MM.1S (cell line): ENCODE results near the gene TSPAN4.

Experiments
- DNase-seq: peaks from one replicate; pipeline ENCODE4 v3.0.0-alpha.2; 2015
- H2AFZ ChIP-seq: fragments of 300-600 bp; sonication (generic); 2 replicates; pipeline ENCODE4 v1.6.0; 2016; ENCODE audit warnings: antibody characterized with exemption, low read length
- H3F3A ChIP-seq: fragments of 300-600 bp; sonication (generic); 2 replicates; pipeline ENCODE4 v1.6.1; 2016; ENCODE audit warnings: mild to moderate bottlenecking, antibody characterized with exemption, low read length, moderate library complexity, mixed read lengths; ENCODE audit not compliant: insufficient read depth
- H3K27ac ChIP-seq: fragments of 300-600 bp; sonication (generic); 2 replicates; pipeline ENCODE4 v1.5.1; 2016; ENCODE audit warnings: mild to moderate bottlenecking, low read length
- H3K27me3 ChIP-seq: fragments of 300-600 bp; sonication (generic); replicated peaks from 2 replicates; pipeline ENCODE4 v1.6.0; 2016; ENCODE audit warnings: low read length; ENCODE audit not compliant: insufficient read depth
- H3K36me3 ChIP-seq: fragments of 300-600 bp; sonication (generic); replicated peaks from 2 replicates; pipeline ENCODE4 v1.6.1; 2016; ENCODE audit warnings: mild to moderate bottlenecking, low read length, mixed read lengths; ENCODE audit not compliant: insufficient read depth
- H3K4me1 ChIP-seq: fragments of 300-600 bp; sonication (generic); 2 replicates; pipeline ENCODE4 v1.6.1; 2016; ENCODE audit warnings: low read length, mixed read lengths
- H3K4me2 ChIP-seq: fragments of 300-600 bp; sonication (generic); 2 replicates; pipeline ENCODE4 v1.6.0; 2016; ENCODE audit warnings: low read depth, low read length
- H3K4me3 ChIP-seq: fragments of 300-600 bp; sonication (generic); 2 replicates; pipeline ENCODE4 v1.5.1; 2016; ENCODE audit warnings: low read length, mixed read lengths
- H3K79me2 ChIP-seq: fragments of 300-600 bp; sonication (generic); 2 replicates; pipeline ENCODE4 v1.6.1; 2016; ENCODE audit warnings: mixed run types, low read length, mixed read lengths
- H3K9ac ChIP-seq: fragments of 300-600 bp; sonication (generic); 2 replicates; pipeline ENCODE4 v1.6.1; 2016; ENCODE audit warnings: low read length, mixed read lengths
- H3K9me2 ChIP-seq: fragments of 300-600 bp; sonication (generic); replicated peaks from 2 replicates; pipeline ENCODE4 v1.6.1; 2016; ENCODE audit warnings: mild to moderate bottlenecking, low read length, mixed read lengths; ENCODE audit not compliant: insufficient read depth
- H3K9me3 ChIP-seq: fragments of 300-600 bp; sonication (generic); replicated peaks from 2 replicates; pipeline ENCODE4 v1.6.1; 2016; ENCODE audit warnings: mild to moderate bottlenecking, low read length, mixed read lengths; ENCODE audit not compliant: insufficient read depth
- H4K20me1 ChIP-seq: fragments of 300-600 bp; sonication (generic); 2 replicates; pipeline ENCODE4 v1.6.1; 2016; ENCODE audit warnings: mild to moderate bottlenecking, low read length, moderate library complexity, mixed read lengths; ENCODE audit not compliant: insufficient read depth
- EZH2 ChIP-seq: fragments of 300-600 bp; sonication (generic); optimal IDR thresholded peaks from 2 replicates; pipeline ENCODE3; 2017; ENCODE audit warnings: low read depth, mild to moderate bottlenecking, antibody characterized with exemption, low read length, mixed read lengths
- EZH2phosphoT487 ChIP-seq: fragments of 300-600 bp; sonication (generic); IDR thresholded peaks from 2 replicates; pipeline ENCODE4 v1.6.1; 2018; ENCODE audit warnings: antibody characterized with exemption, low read length
- TF ChIP-seq, protein P1 (sequence below): fragments of 300-600 bp; sonication (generic); IDR thresholded peaks from 2 replicates; pipeline ENCODE4 v1.5.1; 2016; ENCODE audit warnings: antibody characterized with exemption, low read length, mixed read lengths

TSPAN4 gene

DNA sequence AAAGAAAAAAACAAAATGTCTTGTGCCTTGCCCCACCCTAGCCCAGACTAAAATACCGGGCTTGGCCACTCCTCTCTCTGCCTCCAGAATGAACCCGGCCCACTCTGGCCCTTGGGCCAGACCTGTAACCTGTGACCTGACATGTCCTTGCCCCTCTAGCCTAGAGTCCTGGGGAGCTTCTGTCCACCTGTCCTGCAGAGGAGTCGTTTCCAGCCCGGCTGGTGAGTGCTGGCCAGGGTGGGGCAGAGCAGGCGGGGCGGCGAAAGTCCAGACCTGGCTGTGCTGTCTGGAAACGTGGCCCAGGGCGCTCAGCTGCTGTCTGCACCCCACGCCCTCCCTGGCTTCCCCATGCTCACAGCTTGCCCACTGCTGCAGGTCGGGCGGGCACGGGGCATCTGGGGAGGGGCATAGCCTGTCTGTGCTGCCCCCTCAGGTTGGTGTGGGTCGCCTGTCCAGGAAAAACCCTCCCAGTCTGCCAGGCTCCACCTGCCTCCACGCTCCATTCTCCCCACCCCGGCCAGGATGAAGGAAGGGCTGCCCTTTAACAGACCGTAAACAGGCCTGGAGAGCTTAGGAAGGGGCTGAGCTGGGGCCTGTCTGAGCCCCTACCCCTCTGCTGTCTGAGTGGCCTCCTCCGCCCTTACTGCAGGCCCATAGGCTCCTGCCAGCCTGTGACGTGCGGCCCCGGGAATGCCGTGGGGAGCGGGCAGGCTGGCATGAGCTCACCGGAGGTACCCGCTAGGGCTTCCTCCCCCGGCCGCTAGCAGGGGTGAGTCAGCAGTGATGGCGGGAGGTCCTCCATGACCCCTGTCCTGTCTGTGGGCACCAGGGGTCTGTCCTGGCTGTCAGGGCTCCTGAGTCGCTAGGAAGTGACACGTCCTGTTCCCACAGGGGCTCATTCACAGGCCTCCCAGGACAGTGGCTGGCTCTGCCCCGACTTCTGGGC, 8.0 kb upstream of the TSPAN4 start:
- no peak overlapping the region for H3K9ac ChIP-seq
- H3K36me3 ChIP-seq, result no peaks in the 10 kb centered on the region
- no peak for DNase-seq
- no peak overlapping the region for H3K4me2 ChIP-seq
- H3F3A ChIP-seq, result no peaks in the 10 kb centered on the region
- peaks cover 10% of the 10 kb centered on the region for H3K79me2 ChIP-seq
- TF ChIP-seq EZH2 (no peak), EZH2phosphoT487 (no peak)
- TF ChIP-seq, protein P1, sequence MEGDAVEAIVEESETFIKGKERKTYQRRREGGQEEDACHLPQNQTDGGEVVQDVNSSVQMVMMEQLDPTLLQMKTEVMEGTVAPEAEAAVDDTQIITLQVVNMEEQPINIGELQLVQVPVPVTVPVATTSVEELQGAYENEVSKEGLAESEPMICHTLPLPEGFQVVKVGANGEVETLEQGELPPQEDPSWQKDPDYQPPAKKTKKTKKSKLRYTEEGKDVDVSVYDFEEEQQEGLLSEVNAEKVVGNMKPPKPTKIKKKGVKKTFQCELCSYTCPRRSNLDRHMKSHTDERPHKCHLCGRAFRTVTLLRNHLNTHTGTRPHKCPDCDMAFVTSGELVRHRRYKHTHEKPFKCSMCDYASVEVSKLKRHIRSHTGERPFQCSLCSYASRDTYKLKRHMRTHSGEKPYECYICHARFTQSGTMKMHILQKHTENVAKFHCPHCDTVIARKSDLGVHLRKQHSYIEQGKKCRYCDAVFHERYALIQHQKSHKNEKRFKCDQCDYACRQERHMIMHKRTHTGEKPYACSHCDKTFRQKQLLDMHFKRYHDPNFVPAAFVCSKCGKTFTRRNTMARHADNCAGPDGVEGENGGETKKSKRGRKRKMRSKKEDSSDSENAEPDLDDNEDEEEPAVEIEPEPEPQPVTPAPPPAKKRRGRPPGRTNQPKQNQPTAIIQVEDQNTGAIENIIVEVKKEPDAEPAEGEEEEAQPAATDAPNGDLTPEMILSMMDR, result no peak
- no peaks in the 10 kb centered on the region for H4K20me1 ChIP-seq
- H3K9me2 ChIP-seq, result no peaks in the 10 kb centered on the region
- no peaks in the 10 kb centered on the region for H3K9me3 ChIP-seq
- peaks cover 7% of the 10 kb centered on the region; the same call in 1 of the 2 replicates for H3K27me3 ChIP-seq
- no peak overlapping the region for H2AFZ ChIP-seq
- H3K4me1 ChIP-seq, result peaks cover 12% of the 10 kb centered on the region
- H3K27ac ChIP-seq, result no peak overlapping the region
- no peak overlapping the region for H3K4me3 ChIP-seq

DNA sequence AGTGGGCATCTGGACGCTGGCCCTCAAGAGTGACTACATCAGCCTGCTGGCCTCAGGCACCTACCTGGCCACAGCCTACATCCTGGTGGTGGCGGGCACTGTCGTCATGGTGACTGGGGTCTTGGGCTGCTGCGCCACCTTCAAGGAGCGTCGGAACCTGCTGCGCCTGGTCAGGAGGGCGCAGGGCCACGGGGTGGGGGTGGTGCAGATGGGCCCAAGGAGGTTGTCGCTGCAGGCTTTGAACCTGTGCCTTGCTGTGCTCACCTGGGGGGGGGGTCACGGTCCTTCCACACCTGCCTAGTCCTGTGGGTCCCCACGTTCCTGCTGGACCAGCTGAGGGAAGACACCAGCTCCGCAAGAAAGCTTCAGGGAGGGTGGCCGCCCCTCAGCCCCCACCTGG, 6.4 kb upstream of the TSPAN4 start:
- Histone ChIP-seq H3K36me3 (0 out of 2 replicates have a peak, but pooled peaks cover 4% of the 10 kb centered on the region), H3K4me2 (no peak overlapping the region), H3K4me1 (peaks cover 13% of the 10 kb centered on the region), H2AFZ (no peak overlapping the region), H3K4me3 (no peak overlapping the region), H3K9me3 (no peaks in the 10 kb centered on the region), H4K20me1 (peaks cover 8% of the 10 kb centered on the region), H3K27me3 (0 out of 2 replicates have a peak, but pooled peaks cover 1% of the 10 kb centered on the region), H3K27ac (no peak overlapping the region), H3K9ac (no peak overlapping the region), H3K9me2 (no peaks in the 10 kb centered on the region), H3F3A (no peaks in the 10 kb centered on the region), H3K79me2 (peaks cover 27% of the 10 kb centered on the region)
- no peak for DNase-seq
- TF ChIP-seq EZH2phosphoT487 (no peak), EZH2 (no peak)
- TF ChIP-seq, protein P1, result no peak

DNA sequence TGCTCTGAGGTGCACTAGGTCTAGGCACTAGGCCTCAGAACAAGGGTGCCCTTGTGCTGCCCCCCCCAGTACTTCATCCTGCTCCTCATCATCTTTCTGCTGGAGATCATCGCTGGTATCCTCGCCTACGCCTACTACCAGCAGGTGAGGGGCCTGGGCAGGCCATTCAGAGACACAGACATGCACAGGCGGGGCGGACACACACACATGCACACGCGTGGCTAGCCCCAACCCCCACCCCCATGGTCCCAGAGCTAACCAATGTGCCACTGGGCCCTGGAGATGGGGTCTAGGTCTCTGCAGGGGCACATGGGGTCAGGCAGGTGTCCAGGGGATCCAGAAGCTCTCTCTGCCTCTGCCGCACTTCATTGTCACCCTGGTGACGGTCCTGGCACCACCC, 6.0 kb upstream of the TSPAN4 start:
- DNase-seq, result no peak
- H3K4me2 ChIP-seq, result no peak overlapping the region
- no peak overlapping the region for H3K9ac ChIP-seq
- H3K4me3 ChIP-seq, result no peak overlapping the region
- no peaks in the 10 kb centered on the region for H3K9me2 ChIP-seq
- no peaks in the 10 kb centered on the region for H3F3A ChIP-seq
- no peak overlapping the region for H2AFZ ChIP-seq
- TF ChIP-seq EZH2, result no peak
- no peak for TF ChIP-seq EZH2phosphoT487
- TF ChIP-seq, protein P1, result no peak
- H3K27ac ChIP-seq, result no peak overlapping the region
- H3K9me3 ChIP-seq, result no peaks in the 10 kb centered on the region
- H4K20me1 ChIP-seq, result peaks cover 9% of the 10 kb centered on the region
- 0 out of 2 replicates have a peak, but pooled peaks cover 4% of the 10 kb centered on the region for H3K36me3 ChIP-seq
- peaks cover 31% of the 10 kb centered on the region for H3K79me2 ChIP-seq
- peaks cover 14% of the 10 kb centered on the region for H3K4me1 ChIP-seq
- H3K27me3 ChIP-seq, result no peaks in the 10 kb centered on the region
